ENCODE results near the gene NUDT12. TPM values are rescaled to one million over a fixed set of nuclear protein-coding genes. Genes with fewer than 3 reads are reported as not detected.

The NUDT12 gene
- polyA plus RNA-seq, 3 donors: 0.08 to 1.1 (median 0.11) TPM

DNA sequence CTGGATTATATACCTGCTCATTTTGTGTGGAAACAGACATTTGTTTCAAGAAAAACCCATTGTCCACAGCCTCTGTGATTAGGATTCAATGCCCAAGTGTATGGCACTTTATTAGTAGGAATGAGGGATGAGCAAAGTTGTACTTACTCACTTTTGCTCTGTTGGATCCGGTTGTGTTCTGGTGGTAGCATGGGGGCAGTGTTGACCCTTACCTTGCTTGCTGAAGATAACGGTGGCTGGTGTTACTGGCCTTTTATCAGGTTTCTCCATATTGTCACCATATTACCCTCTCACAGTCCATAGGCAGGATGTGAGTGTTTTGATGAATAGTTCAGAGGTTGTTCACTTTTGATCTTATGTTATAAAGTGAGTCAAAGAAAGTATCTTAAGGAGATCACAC is 42.7 kb upstream of the NUDT12 start:
- DNase-seq: no peak
- Histone ChIP-seq H3K9ac (ENCODE audit: insufficient read depth, low read length, poor library complexity, severe bottlenecking) (no peak overlapping the region), H3K4me1 (ENCODE audit: control insufficient read depth in 1 of 2, insufficient read depth in 2 of 2, low read length in 2 of 2) (no peaks in the 10 kb centered on the region), H4K20me1 (ENCODE audit: insufficient read depth, low read length) (no peaks in the 10 kb centered on the region), H3K27ac (ENCODE audit: low read depth in 1 of 2, low read length in 2 of 2) (no peak overlapping the region), H3K4me2 (replicated peaks; ENCODE audit: extremely low read depth, low read length, poor library complexity, severe bottlenecking) (no peak overlapping the region), H2AFZ (ENCODE audit: insufficient read depth, low read depth, low read length, poor library complexity, severe bottlenecking) (no peak overlapping the region), H3K9me3 (replicated peaks in 1 of 2; ENCODE audit: control insufficient read depth in 1 of 2, insufficient read depth in 1 of 2, low read length in 2 of 2) (no peaks in the 10 kb centered on the region), H3K27me3 (ENCODE audit: control insufficient read depth in 2 of 2, insufficient read depth in 2 of 2, low read length in 2 of 2) (no peaks in the 10 kb centered on the region), H3K36me3 (replicated peaks in 1 of 2; ENCODE audit: control insufficient read depth in 1 of 2, insufficient read depth in 2 of 2, low read length in 2 of 2) (no peaks in the 10 kb centered on the region), H3K79me2 (ENCODE audit: insufficient read depth, low read length) (no peaks in the 10 kb centered on the region), H3K4me3 (replicated peaks in 1 of 3; ENCODE audit: low read depth in 2 of 3, low read length in 3 of 3) (no peak overlapping the region)
- intact Hi-C loops (cut with micrococcal nuclease): no loop called here
- Mint-ChIP-seq H3K27ac (no peak overlapping the region), H3K9me3 (peaks cover 0 to 6% (median 0%) of the 10 kb centered on the region in 7 donors), H3K36me3 (no peaks in the 10 kb centered on the region), H3K4me3 (no peak overlapping the region), H3K27me3 (ENCODE audit: low read depth in 3 of 3) (peaks cover 0 to 1% (median 1%) of the 10 kb centered on the region in 3 donors), H3K4me1 (no peaks in the 10 kb centered on the region)
- WGBS (ENCODE audit: insufficient coverage): no CpG with 5 or more reads among the region's 2 CpGs
- TF ChIP-seq, protein P1, sequence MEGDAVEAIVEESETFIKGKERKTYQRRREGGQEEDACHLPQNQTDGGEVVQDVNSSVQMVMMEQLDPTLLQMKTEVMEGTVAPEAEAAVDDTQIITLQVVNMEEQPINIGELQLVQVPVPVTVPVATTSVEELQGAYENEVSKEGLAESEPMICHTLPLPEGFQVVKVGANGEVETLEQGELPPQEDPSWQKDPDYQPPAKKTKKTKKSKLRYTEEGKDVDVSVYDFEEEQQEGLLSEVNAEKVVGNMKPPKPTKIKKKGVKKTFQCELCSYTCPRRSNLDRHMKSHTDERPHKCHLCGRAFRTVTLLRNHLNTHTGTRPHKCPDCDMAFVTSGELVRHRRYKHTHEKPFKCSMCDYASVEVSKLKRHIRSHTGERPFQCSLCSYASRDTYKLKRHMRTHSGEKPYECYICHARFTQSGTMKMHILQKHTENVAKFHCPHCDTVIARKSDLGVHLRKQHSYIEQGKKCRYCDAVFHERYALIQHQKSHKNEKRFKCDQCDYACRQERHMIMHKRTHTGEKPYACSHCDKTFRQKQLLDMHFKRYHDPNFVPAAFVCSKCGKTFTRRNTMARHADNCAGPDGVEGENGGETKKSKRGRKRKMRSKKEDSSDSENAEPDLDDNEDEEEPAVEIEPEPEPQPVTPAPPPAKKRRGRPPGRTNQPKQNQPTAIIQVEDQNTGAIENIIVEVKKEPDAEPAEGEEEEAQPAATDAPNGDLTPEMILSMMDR (IDR thresholded peaks at IDR 0.05): no peak

- Histone ChIP-seq H2AFZ (ENCODE audit: insufficient read depth, low read depth, low read length, poor library complexity, severe bottlenecking) (no peak overlapping the region), H3K36me3 (replicated peaks in 1 of 2; ENCODE audit: control insufficient read depth in 1 of 2, insufficient read depth in 2 of 2, low read length in 2 of 2) (no peaks in the 10 kb centered on the region), H3K9ac (ENCODE audit: insufficient read depth, low read length, poor library complexity, severe bottlenecking) (no peak overlapping the region), H3K27ac (ENCODE audit: low read depth in 1 of 2, low read length in 2 of 2) (no peak overlapping the region), H3K4me1 (ENCODE audit: control insufficient read depth in 1 of 2, insufficient read depth in 2 of 2, low read length in 2 of 2) (no peaks in the 10 kb centered on the region), H3K27me3 (ENCODE audit: control insufficient read depth in 2 of 2, insufficient read depth in 2 of 2, low read length in 2 of 2) (no peaks in the 10 kb centered on the region), H3K79me2 (ENCODE audit: insufficient read depth, low read length) (no peaks in the 10 kb centered on the region), H3K4me3 (replicated peaks in 1 of 3; ENCODE audit: low read depth in 2 of 3, low read length in 3 of 3) (no peak overlapping the region), H3K4me2 (replicated peaks; ENCODE audit: extremely low read depth, low read length, poor library complexity, severe bottlenecking) (no peak overlapping the region), H4K20me1 (ENCODE audit: insufficient read depth, low read length) (no peaks in the 10 kb centered on the region), H3K9me3 (replicated peaks in 1 of 2; ENCODE audit: control insufficient read depth in 1 of 2, insufficient read depth in 1 of 2, low read length in 2 of 2) (no peaks in the 10 kb centered on the region)
- Mint-ChIP-seq H3K27ac (no peak overlapping the region), H3K4me1 (no peaks in the 10 kb centered on the region), H3K36me3 (no peaks in the 10 kb centered on the region), H3K4me3 (no peak overlapping the region), H3K9me3 (no peaks in the 10 kb centered on the region), H3K27me3 (ENCODE audit: low read depth in 3 of 3) (peaks cover 0 to 1% (median 0%) of the 10 kb centered on the region in 3 donors)
- TF ChIP-seq, protein P1 (IDR thresholded peaks at IDR 0.05): no peak
- intact Hi-C loops (cut with micrococcal nuclease): no loop called here
- DNase-seq: no peak
Measured at GRCh38 chr5:103602438-103602837, 39.8 kb upstream of the NUDT12 start.

Measured in CD14-positive monocyte (primary cell).